KBM-7 (cell line): ENCODE measurements around the gene MARK3.
"Not testable (repeated sequence)": the region's sequence is repeated elsewhere in the genome, so short reads cannot be mapped to it uniquely, and the experiment has no call there.

Experiments used
- DNase-seq: peaks from one replicate; pipeline ENCODE4 v3.0.0-alpha.2; 2015
- in situ Hi-C: fragments of 300-500 bp; cut with MboI; formaldehyde crosslinking; loops from 2 replicates; pipeline ENCODE4 v1.14.3; 2020; ENCODE audit warnings: low sequenced_read_pairs, low pct_unique_long_range_greater_than_20kb, mixed read lengths

Gene MARK3

GRCh38 chr14:103519043-103519836 is 134.0 kb downstream of the MARK3 start:
- DNase-seq, result peak; percentile 88
- in situ Hi-C loops, result no loop called here

- in situ Hi-C loops, result no loop called here
- no peak for DNase-seq
These were observed 134.6 kb downstream of the MARK3 start for GRCh38 chr14:103519837-103520212.

GRCh38 chr14:103520269-103520656 is 135.0 kb downstream of the MARK3 start:
- no peak for DNase-seq
- in situ Hi-C loops, result no loop called here

GRCh38 chr14:103520657-103521437 is 135.6 kb downstream of the MARK3 start:
- in situ Hi-C loops, result no loop called here
- DNase-seq, result peak; percentile 90

GRCh38 chr14:103521438-103521950 is 136.3 kb downstream of the MARK3 start:
- in situ Hi-C loops, result no loop called here

GRCh38 chr14:103521951-103522563 is 136.8 kb downstream of the MARK3 start:
- peak; percentile 23 for DNase-seq
- in situ Hi-C loops, result no loop called here

More at GRCh38 chr14:103521438-103521950, 136.3 kb downstream of the MARK3 start:
- DNase-seq, result peak; percentile 29

- peak; percentile 57 for DNase-seq
- in situ Hi-C loops, result no loop called here
These were observed 137.7 kb downstream of the MARK3 start, which contains the start of gene CKB for GRCh38 chr14:103522649-103523574. Gene CKB (minus strand): TSS chr14:103522830. CDS start chr14:103522493, 337 bp downstream.

GRCh38 chr14:103523575-103523954 is 138.3 kb downstream of the MARK3 start:
- in situ Hi-C loops, result no loop called here
- no peak for DNase-seq

GRCh38 chr14:103524002-103524935 is 139.1 kb downstream of the MARK3 start:
- in situ Hi-C loops, result no loop called here
- DNase-seq, result no peak

- in situ Hi-C loops, result not testable (repeated sequence)
- peak; percentile 18 for DNase-seq
These were observed 140.4 kb downstream of the MARK3 start for GRCh38 chr14:103525430-103526246.

GRCh38 chr14:103526247-103526913 is 141.2 kb downstream of the MARK3 start:
- in situ Hi-C loops, result no loop called here
- peak; percentile 62 for DNase-seq

- in situ Hi-C loops, result no loop called here
- no peak for DNase-seq
These were observed 141.7 kb downstream of the MARK3 start for GRCh38 chr14:103526914-103527248.

GRCh38 chr14:103527408-103528145 is 142.4 kb downstream of the MARK3 start:
- DNase-seq, result no peak
- in situ Hi-C loops, result no loop called here

GRCh38 chr14:103528146-103528586 is 143.0 kb downstream of the MARK3 start:
- DNase-seq, result no peak
- in situ Hi-C loops, result no loop called here

GRCh38 chr14:103528587-103529382 is 143.6 kb downstream of the MARK3 start, which contains the start of gene TRMT61A:
Gene TRMT61A (plus strand): TSS chr14:103529196. CDS start chr14:103529979, 783 bp downstream.
- DNase-seq, result peak; percentile 35
- in situ Hi-C loops, result no loop called here
